ENCODE measurements around the gene MGLL.

The MGLL gene

GRCh38 chr3:127772827-127773751 lies 49.2 kb downstream of the MGLL start:
- peaks cover 49% of the 10 kb centered on the region for H3K4me1 ChIP-seq (ENCODE audit: control insufficient read depth, insufficient read depth, low read length)

GRCh38 chr3:127772273-127772672 lies 50.0 kb downstream of the MGLL start:
- Histone ChIP-seq H3K9me3 (ENCODE audit: control insufficient read depth, low read length) (no peaks in the 10 kb centered on the region), H3K9ac (ENCODE audit: low read length) (no peak overlapping the region), H3K4me3 (ENCODE audit: low read length) (no peak overlapping the region), H3K4me1 (ENCODE audit: control insufficient read depth, insufficient read depth, low read length) (peaks cover 54% of the 10 kb centered on the region), H3K27me3 (ENCODE audit: control insufficient read depth, insufficient read depth, low read length) (no peaks in the 10 kb centered on the region), H3K36me3 (ENCODE audit: control insufficient read depth, insufficient read depth, low read length) (no peaks in the 10 kb centered on the region)

More at GRCh38 chr3:127772827-127773751, 49.2 kb downstream of the MGLL start:
- Histone ChIP-seq H3K9ac (ENCODE audit: low read length) (no peak overlapping the region), H3K9me3 (ENCODE audit: control insufficient read depth, low read length) (no peaks in the 10 kb centered on the region), H3K4me3 (ENCODE audit: low read length) (no peak overlapping the region), H3K36me3 (ENCODE audit: control insufficient read depth, insufficient read depth, low read length) (no peaks in the 10 kb centered on the region), H3K27me3 (ENCODE audit: control insufficient read depth, insufficient read depth, low read length) (no peaks in the 10 kb centered on the region)

DNA sequence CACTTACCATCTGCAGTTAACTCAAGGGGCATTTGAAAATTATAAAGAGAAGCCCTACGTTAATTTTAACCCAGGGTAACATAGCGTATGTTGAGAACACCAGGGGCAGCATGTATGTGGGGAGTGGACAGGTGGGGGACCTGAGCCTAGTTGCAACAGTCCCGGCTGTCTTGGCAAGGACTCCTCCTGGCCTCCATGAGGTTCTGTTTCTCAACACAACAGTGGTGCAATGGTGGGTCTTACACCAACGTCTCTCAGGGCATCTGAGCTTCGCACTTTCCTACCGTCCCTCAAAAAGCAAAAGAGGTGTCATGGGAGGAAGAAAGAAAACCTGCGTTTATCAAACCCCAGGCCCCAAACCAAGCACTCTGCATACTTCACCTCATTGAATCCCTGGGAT lies 50.6 kb downstream of the MGLL start:
- Histone ChIP-seq H3K36me3 (ENCODE audit: control insufficient read depth, insufficient read depth, low read length) (no peaks in the 10 kb centered on the region), H3K9me3 (ENCODE audit: control insufficient read depth, low read length) (no peaks in the 10 kb centered on the region), H3K4me3 (ENCODE audit: low read length) (no peak overlapping the region), H3K9ac (ENCODE audit: low read length) (no peak overlapping the region), H3K4me1 (ENCODE audit: control insufficient read depth, insufficient read depth, low read length) (peaks cover 57% of the 10 kb centered on the region), H3K27me3 (ENCODE audit: control insufficient read depth, insufficient read depth, low read length) (no peaks in the 10 kb centered on the region)

GRCh38 chr3:127770671-127771355 lies 51.5 kb downstream of the MGLL start:
- no peak overlapping the region for H3K4me3 ChIP-seq (ENCODE audit: low read length)
- no peak overlapping the region for H3K9ac ChIP-seq (ENCODE audit: low read length)
- H3K4me1 ChIP-seq (ENCODE audit: control insufficient read depth, insufficient read depth, low read length) = peaks cover 49% of the 10 kb centered on the region
- H3K27me3 ChIP-seq (ENCODE audit: control insufficient read depth, insufficient read depth, low read length) = no peaks in the 10 kb centered on the region
- no peaks in the 10 kb centered on the region for H3K9me3 ChIP-seq (ENCODE audit: control insufficient read depth, low read length)
- no peaks in the 10 kb centered on the region for H3K36me3 ChIP-seq (ENCODE audit: control insufficient read depth, insufficient read depth, low read length)

DNA sequence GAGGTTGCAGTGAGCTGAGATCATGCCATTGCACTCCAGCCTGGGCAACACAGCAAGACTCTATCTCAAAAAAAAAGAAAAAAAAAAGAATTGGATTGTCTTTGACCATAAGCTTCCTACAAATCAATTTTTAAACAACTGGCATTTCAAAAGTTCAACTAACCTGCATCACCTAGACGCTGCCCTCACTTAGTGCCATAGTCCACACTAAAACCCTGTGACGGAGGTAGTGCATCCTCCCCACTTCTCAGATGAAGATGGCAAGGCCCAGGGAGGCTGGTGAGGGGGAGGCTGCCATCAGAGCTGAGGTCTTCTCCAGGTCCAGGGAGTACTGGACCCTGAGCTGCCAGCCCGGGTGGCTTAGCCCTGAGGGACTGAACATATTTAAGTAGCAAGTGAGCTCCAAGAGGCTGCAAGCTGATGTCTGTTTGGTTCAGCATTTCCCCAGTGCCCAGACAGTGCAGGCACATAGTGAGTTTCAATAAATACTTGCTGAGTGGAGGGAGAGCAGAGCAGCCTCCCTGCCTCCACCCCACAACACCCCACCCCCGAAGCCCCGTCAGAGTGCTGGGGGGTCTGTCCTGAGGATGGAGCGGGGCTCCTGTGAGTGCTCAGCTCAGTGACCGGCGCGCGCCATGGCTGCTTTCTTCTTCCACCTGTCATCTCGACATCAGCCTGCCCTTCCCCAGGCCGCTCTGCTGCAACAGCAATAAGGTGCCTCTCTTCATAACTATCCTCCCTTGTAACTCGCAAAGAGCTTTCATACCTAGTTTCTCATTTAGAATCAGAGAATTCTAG lies 52.8 kb downstream of the MGLL start:
- Histone ChIP-seq H3K36me3 (ENCODE audit: control insufficient read depth, insufficient read depth, low read length) (no peaks in the 10 kb centered on the region), H3K9ac (ENCODE audit: low read length) (no peak overlapping the region), H3K27me3 (ENCODE audit: control insufficient read depth, insufficient read depth, low read length) (no peaks in the 10 kb centered on the region), H3K9me3 (ENCODE audit: control insufficient read depth, low read length) (no peaks in the 10 kb centered on the region), H3K4me3 (ENCODE audit: low read length) (no peak overlapping the region), H3K4me1 (ENCODE audit: control insufficient read depth, insufficient read depth, low read length) (peaks cover 36% of the 10 kb centered on the region)

DNA sequence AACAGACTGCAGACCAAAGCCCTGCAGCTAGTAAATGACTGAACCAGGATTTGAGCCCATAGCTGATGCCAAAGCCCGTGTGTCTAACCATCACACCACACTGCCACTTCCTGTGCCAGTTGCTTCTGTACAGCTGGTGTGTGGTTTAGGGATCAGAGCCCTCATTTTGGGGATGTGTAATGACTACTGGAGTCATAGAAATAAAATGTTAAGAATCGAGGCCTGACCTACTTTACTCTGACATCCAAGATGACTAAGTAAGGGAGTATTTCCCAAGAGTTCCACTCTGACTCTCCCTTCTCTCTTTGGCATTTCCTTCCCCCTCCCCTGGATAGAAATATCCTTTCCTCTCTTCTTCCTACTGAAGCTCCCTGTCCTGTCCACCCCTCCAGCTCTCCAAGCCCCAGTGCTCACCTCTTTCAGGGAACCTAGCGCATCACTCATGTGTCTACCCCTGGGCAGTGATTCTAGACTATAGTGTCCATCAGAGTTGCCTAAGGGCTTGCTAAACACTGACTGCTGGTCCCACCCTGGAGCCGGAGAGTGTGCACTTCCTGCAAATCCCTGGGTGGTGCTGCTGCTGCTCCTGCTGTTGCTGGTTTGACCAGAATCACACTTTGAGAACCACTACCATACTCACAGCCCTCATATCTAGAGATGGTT lies 53.8 kb downstream of the MGLL start:
- H3K36me3 ChIP-seq (ENCODE audit: control insufficient read depth, insufficient read depth, low read length) = peaks cover 3% of the 10 kb centered on the region
- H3K9me3 ChIP-seq (ENCODE audit: control insufficient read depth, low read length) = no peaks in the 10 kb centered on the region
- no peaks in the 10 kb centered on the region for H3K27me3 ChIP-seq (ENCODE audit: control insufficient read depth, insufficient read depth, low read length)
- peaks cover 26% of the 10 kb centered on the region for H3K4me1 ChIP-seq (ENCODE audit: control insufficient read depth, insufficient read depth, low read length)
- no peak overlapping the region for H3K9ac ChIP-seq (ENCODE audit: low read length)
- no peak overlapping the region for H3K4me3 ChIP-seq (ENCODE audit: low read length)

DNA sequence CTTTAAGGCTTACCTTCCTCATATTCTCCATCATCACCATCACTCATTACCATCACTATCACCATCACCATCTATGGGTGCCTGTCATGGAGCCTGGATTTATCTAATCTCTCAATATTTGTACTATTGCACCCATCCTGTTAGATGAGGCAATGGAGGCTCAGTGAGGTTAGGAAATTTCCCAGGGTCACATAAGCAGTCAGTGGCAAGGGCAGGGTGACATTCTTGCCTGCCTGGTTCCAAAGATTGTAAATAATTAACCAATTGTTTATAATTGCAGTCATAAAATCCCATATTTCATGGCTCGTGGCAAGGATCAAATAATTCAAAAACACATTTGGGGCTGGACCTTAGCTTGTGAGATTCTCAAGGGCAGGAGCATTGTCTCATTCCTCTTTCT lies 55.2 kb downstream of the MGLL start:
- no peaks in the 10 kb centered on the region for H3K27me3 ChIP-seq (ENCODE audit: control insufficient read depth, insufficient read depth, low read length)
- H3K36me3 ChIP-seq (ENCODE audit: control insufficient read depth, insufficient read depth, low read length) = peaks cover 3% of the 10 kb centered on the region
- peaks cover 23% of the 10 kb centered on the region for H3K4me1 ChIP-seq (ENCODE audit: control insufficient read depth, insufficient read depth, low read length)
- H3K9ac ChIP-seq (ENCODE audit: low read length) = no peak overlapping the region
- no peaks in the 10 kb centered on the region for H3K9me3 ChIP-seq (ENCODE audit: control insufficient read depth, low read length)
- no peak overlapping the region for H3K4me3 ChIP-seq (ENCODE audit: low read length)

DNA sequence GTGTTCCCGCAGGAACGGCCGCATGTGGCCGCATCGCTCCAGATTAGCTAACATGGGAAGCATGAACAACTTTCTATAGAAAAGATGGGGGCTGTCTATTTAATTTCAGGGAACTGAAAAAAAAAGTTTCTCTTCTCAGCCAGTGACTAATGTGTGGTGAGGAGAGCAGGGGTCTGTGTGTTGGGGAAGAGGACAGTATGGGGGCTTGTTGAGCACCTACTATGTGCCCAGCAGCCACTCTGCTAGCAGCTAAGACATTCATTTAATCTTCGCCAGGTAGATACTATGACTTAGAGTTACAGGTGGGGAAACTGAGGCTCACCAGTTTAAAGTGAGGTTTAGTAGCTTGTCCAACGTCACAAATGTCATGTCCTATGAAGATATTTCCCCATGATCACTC lies 56.6 kb downstream of the MGLL start:
- Histone ChIP-seq H3K9me3 (ENCODE audit: control insufficient read depth, low read length) (no peaks in the 10 kb centered on the region), H3K36me3 (ENCODE audit: control insufficient read depth, insufficient read depth, low read length) (peaks cover 3% of the 10 kb centered on the region), H3K4me1 (ENCODE audit: control insufficient read depth, insufficient read depth, low read length) (peaks cover 23% of the 10 kb centered on the region), H3K9ac (ENCODE audit: low read length) (no peak overlapping the region), H3K27me3 (ENCODE audit: control insufficient read depth, insufficient read depth, low read length) (no peaks in the 10 kb centered on the region), H3K4me3 (ENCODE audit: low read length) (no peak overlapping the region)

DNA sequence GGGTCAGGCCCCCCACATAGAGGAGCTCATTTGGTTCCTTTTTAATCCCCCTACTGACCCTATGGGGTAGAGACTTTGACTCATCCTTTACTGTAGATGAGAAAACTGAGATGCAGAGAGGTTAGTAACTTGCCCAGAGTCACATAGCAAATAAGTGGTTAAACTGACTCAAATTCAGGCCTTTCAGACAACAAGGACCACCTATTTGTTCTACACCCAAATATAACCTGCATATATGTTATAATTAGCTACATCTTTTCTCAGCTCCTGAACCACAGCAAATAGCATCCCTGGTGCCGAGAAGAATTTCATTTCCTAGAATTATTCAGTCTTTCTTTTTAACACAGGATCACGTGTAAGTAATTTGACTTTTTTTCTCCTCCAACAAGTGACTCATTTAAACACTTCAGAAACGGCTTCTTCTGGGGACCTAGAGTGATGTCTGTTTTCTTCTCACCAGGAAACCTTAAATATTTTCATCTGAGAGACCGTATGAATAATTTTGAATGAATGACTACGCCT lies 57.4 kb downstream of the MGLL start:
- Histone ChIP-seq H3K36me3 (ENCODE audit: control insufficient read depth, insufficient read depth, low read length) (peaks cover 3% of the 10 kb centered on the region), H3K9ac (ENCODE audit: low read length) (no peak overlapping the region), H3K9me3 (ENCODE audit: control insufficient read depth, low read length) (no peaks in the 10 kb centered on the region), H3K27me3 (ENCODE audit: control insufficient read depth, insufficient read depth, low read length) (no peaks in the 10 kb centered on the region), H3K4me1 (ENCODE audit: control insufficient read depth, insufficient read depth, low read length) (peaks cover 23% of the 10 kb centered on the region), H3K4me3 (ENCODE audit: low read length) (no peak overlapping the region)

- Histone ChIP-seq H3K36me3 (ENCODE audit: control insufficient read depth, insufficient read depth, low read length) (peaks cover 4% of the 10 kb centered on the region), H3K9me3 (ENCODE audit: control insufficient read depth, low read length) (no peaks in the 10 kb centered on the region), H3K27me3 (ENCODE audit: control insufficient read depth, insufficient read depth, low read length) (no peaks in the 10 kb centered on the region), H3K4me1 (ENCODE audit: control insufficient read depth, insufficient read depth, low read length) (peaks cover 23% of the 10 kb centered on the region), H3K4me3 (ENCODE audit: low read length) (no peak overlapping the region), H3K9ac (ENCODE audit: low read length) (no peak overlapping the region)
Measured at GRCh38 chr3:127764301-127764700, 58.0 kb downstream of the MGLL start.

GRCh38 chr3:127763816-127764215 lies 58.5 kb downstream of the MGLL start:
- H3K9ac ChIP-seq (ENCODE audit: low read length) = no peak overlapping the region
- H3K4me1 ChIP-seq (ENCODE audit: control insufficient read depth, insufficient read depth, low read length) = peaks cover 21% of the 10 kb centered on the region
- peaks cover 7% of the 10 kb centered on the region for H3K36me3 ChIP-seq (ENCODE audit: control insufficient read depth, insufficient read depth, low read length)

More at GRCh38 chr3:127763816-127764215, 58.5 kb downstream of the MGLL start:
- no peaks in the 10 kb centered on the region for H3K27me3 ChIP-seq (ENCODE audit: control insufficient read depth, insufficient read depth, low read length)
- no peak overlapping the region for H3K4me3 ChIP-seq (ENCODE audit: low read length)
- no peaks in the 10 kb centered on the region for H3K9me3 ChIP-seq (ENCODE audit: control insufficient read depth, low read length)
